HS-5 (cell line): ENCODE data around the gene EXOSC9.

Source experiments
- DNase-seq: peaks from one replicate; pipeline ENCODE4 v3.0.0-alpha.2; 2012; ENCODE audit warnings: low read depth

Gene EXOSC9

GRCh38 chr4:121824171-121824527, 23.0 kb downstream of the EXOSC9 start:
- no peak for DNase-seq

GRCh38 chr4:121824950-121825349, 23.8 kb downstream of the EXOSC9 start:
- no peak for DNase-seq

- DNase-seq = peak; percentile 44
Measured at GRCh38 chr4:121827853-121828252, 26.7 kb downstream of the EXOSC9 start.

GRCh38 chr4:121829511-121829910, 28.4 kb downstream of the EXOSC9 start:
- DNase-seq = no peak

GRCh38 chr4:121838136-121838535, 37.0 kb downstream of the EXOSC9 start:
- no peak for DNase-seq

GRCh38 chr4:121842862-121843261, 41.7 kb downstream of the EXOSC9 start:
- no peak for DNase-seq

- no peak for DNase-seq
Measured at GRCh38 chr4:121846662-121847061, 45.5 kb downstream of the EXOSC9 start.

GRCh38 chr4:121851354-121851753, 50.2 kb downstream of the EXOSC9 start:
- DNase-seq = no peak

- no peak for DNase-seq
Measured at GRCh38 chr4:121860121-121860520, 59.0 kb downstream of the EXOSC9 start.

- no peak for DNase-seq
Measured at GRCh38 chr4:121861426-121861825, 60.3 kb downstream of the EXOSC9 start.

- DNase-seq = no peak
Measured at GRCh38 chr4:121863799-121864198, 62.7 kb downstream of the EXOSC9 start.
